Rectal smooth muscle tissue (tissue), 1 donor: ENCODE results near the gene HIRIP3.
A peak's percentile ranks its signal among the peaks of the same experiment; 100 is the strongest.
"Not testable (repeated sequence)": the region's sequence is repeated elsewhere in the genome, so short reads cannot be mapped to it uniquely, and the experiment has no call there.

Experiments used
- H3K27ac ChIP-seq: one replicate; pipeline ENCODE4 v1.7.0; 2013; ENCODE audit warnings: low read depth, low read length, inconsistent platforms
- H3K27me3 ChIP-seq: one replicate; pipeline ENCODE4 v1.7.0; 2013; ENCODE audit warnings: low read length; ENCODE audit not compliant: control insufficient read depth, insufficient read depth
- H3K36me3 ChIP-seq: one replicate; pipeline ENCODE4 v1.7.0; 2013; ENCODE audit warnings: low read length; ENCODE audit not compliant: control insufficient read depth, insufficient read depth
- H3K4me1 ChIP-seq: one replicate; pipeline ENCODE4 v1.7.0; 2013; ENCODE audit warnings: low read length; ENCODE audit not compliant: control insufficient read depth, insufficient read depth
- H3K4me3 ChIP-seq: one replicate; pipeline ENCODE4 v1.7.0; 2013; ENCODE audit warnings: low read length
- H3K9ac ChIP-seq: one replicate; pipeline ENCODE4 v1.7.0; 2013; ENCODE audit warnings: low read length

The HIRIP3 gene

DNA sequence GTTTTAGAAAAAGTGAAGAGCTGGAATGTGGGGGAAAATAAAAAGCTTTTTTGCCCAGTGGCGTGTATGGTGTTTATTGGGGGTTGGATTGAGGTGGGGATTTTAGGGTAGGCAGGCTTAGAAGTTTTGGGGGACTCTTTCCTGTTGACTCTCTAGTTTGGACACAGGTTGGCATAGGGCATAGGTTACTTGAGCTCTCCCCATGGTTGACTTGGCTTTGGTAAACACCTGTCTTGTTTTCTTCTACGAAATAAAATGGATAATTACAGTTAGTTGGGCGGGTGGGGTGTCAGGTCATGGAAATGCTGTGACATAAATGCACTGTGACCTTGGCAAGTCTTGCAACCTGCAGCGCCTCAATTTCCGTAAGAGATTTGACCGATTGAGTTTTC lies 22.4 kb downstream of the HIRIP3 start:
- Histone ChIP-seq H3K27me3 (no peaks in the 10 kb centered on the region), H3K4me1 (peaks cover 8% of the 10 kb centered on the region), H3K4me3 (peak overlapping the region; percentile 29), H3K27ac (no peak overlapping the region), H3K36me3 (peaks cover 13% of the 10 kb centered on the region), H3K9ac (no peak overlapping the region)

DNA sequence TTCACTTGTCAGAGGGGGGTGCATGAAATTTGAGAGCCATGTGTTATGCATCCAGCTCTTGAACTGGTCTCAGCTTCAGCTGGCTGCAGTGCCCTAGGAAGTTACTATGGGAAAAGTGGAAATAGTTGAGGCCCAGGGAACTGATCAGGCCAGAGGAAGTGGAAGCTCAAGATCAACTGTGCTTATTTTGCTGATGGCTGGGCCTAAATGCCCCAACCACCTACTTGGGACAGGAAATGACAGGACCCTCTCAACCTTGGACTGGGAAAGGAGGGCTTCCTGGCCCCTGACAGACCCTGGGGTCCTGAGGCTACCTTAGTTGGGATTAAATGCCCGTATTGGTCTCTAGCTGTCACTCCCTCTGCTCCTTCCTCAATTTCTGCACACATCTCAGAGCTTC lies 22.9 kb downstream of the HIRIP3 start:
- no peak overlapping the region for H3K9ac ChIP-seq
- H3K4me1 ChIP-seq, result peaks cover 8% of the 10 kb centered on the region
- no peaks in the 10 kb centered on the region for H3K27me3 ChIP-seq
- no peak overlapping the region for H3K4me3 ChIP-seq
- peaks cover 12% of the 10 kb centered on the region for H3K36me3 ChIP-seq
- H3K27ac ChIP-seq, result no peak overlapping the region

DNA sequence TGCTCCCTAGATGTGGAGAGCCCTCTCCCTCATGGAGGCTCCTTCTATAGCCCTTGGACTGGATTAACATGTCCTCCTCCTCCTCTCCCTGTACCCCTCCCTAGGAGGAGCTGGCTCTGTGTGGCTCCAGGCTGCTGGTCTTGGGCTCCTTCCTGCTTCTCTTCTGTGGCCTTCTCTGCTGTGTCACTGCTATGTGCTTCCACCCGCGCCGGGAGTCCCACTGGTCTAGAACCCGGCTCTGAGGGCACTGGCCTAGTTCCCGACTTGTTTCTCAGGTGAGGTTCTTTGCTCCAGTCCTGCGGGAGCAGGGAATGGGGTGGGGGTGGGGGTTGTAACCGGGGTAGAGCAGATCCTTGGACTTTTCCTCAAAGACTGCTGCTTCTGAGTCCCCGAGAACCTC lies 24.1 kb downstream of the HIRIP3 start:
- Histone ChIP-seq H3K27me3 (no peaks in the 10 kb centered on the region), H3K36me3 (peaks cover 12% of the 10 kb centered on the region), H3K27ac (no peak overlapping the region), H3K9ac (no peak overlapping the region), H3K4me1 (peaks cover 8% of the 10 kb centered on the region), H3K4me3 (no peak overlapping the region)

DNA sequence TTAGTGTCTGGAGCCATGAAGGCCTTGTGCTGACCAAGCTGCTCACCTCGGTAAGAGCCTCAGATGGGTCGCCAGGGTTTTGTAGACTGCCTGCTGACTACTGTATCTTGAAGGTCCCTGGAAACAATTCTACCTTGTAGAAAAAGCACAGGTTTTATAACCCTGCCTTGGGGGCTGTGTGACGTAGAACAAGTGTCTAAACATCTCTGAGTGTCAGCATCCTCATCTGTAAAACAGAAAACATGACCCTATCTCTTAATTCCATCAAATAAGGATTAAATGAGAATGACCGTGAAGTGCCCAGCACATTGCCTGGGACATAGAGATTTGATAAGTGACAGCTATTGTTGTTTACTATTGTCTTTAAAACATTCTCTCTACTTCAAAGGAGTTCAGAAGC lies 27.2 kb downstream of the HIRIP3 start:
- Histone ChIP-seq H3K4me1 (no peaks in the 10 kb centered on the region), H3K36me3 (peaks cover 12% of the 10 kb centered on the region), H3K9ac (no peak overlapping the region), H3K27me3 (no peaks in the 10 kb centered on the region), H3K27ac (no peak overlapping the region), H3K4me3 (no peak overlapping the region)

DNA sequence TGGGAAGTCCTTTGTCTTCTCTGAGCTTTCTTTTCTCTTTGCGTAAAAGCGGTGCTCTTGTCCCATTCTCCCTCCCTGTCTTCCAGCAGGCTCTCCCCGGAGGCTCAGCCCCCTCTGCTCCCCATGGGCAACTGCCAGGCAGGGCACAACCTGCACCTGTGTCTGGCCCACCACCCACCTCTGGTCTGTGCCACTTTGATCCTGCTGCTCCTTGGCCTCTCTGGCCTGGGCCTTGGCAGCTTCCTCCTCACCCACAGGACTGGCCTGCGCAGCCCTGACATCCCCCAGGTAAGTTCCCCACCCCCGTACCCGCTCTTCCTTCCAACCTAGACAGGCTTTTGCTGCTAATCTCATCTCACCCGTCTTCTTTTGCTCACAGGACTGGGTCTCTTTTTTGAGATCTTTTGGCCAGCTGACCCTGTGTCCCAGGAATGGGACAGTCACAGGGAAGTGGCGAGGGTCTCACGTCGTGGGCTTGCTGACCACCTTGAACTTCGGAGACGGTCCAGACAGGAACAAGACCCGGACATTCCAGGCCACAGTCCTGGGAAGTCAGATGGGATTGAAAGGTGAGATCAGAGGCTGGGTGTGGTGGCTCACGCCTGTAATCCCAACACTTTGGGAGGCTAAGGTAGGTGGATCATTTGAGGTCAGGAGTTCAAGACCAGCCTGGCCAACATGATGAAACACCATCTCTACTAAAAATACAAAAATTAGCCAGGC lies 32.2 kb downstream of the HIRIP3 start:
- peaks cover 4% of the 10 kb centered on the region for H3K36me3 ChIP-seq
- peak overlapping the region; percentile 73 for H3K4me3 ChIP-seq
- H3K9ac ChIP-seq, result no peak overlapping the region
- peaks cover 6% of the 10 kb centered on the region for H3K4me1 ChIP-seq
- H3K27me3 ChIP-seq, result no peaks in the 10 kb centered on the region
- peak overlapping the region; percentile 80 for H3K27ac ChIP-seq

DNA sequence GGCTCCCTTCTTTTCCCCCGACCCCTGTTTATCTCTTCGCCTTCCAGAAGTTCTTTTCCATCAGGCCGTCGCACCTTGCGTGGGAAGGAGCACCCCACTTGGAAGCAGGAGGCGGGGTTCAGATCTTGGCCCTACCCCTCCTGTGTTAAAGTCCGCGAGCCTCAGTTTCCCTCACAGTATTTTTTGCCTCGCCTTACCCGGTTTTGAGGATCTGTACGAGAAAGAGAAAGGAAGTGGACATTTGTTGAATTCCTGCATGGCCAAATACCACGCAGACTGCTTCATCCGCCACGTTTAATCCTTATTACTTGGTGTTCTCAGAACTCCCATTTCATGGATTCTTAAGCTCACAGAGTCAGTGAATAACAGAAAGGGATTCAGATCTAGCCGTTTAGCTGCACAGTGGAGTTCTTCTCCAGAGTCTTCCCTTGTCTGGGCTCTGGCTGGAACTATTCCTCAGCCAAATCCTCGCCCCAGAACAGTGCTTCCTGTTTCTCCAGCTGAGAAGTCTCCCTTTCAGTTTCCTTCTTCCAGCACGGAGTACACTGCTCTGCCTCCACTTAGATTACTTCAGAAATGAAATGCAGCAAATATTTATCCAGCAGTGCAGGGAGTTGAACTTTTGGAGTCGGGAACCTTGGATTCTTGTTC lies 32.9 kb downstream of the HIRIP3 start:
- Histone ChIP-seq H3K4me3 (peak overlapping the region; percentile 73), H3K4me1 (peaks cover 6% of the 10 kb centered on the region), H3K27me3 (no peaks in the 10 kb centered on the region), H3K36me3 (no peaks in the 10 kb centered on the region), H3K9ac (peak overlapping the region; percentile 58), H3K27ac (peak overlapping the region; percentile 80)

DNA sequence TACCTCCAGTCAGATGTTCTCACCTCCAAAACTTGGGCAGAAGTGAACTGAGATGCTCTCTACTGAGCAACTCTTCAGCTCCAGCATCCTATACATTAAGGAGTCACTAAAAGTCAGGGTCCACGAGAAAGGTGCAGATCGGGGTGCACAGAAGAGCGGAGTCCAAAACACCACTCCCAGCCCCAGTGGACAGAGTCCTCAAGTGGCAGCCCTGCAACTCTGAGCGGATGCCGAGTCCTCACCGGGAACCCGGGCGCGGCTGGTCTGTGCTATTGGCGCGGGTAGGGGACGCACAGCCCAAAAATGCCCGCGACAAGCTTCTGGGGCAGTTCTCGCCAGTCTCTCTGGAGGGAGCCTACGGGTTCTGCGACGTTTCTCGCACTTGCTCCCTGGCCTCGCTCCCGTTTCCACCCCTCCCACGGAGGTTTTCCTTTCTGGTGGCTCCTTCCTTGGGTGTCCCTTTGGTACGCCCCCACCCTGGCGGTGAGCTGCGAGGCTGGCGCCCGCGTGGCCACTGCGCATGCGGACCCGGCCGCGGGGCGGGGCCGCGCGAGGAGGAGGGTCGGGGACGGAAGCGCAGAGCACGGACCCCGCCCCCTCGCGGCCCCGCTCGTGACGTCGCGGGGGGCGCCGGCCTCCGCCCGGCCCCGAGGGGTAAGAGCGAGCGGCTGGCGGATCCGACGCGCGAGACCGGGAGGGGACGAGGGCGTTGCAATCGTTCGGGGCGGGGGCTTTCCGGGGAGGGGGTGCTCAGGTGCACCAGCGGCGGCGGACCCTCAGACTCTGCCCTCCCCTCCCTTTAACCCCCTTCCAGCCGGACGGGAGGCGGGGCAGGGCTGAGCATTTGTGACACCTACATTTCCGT lies 33.7 kb downstream of the HIRIP3 start, which contains the start of gene TMEM219:
TSS of gene TMEM219 (plus strand) at position 601 of the 865 bp plus-strand sequence. CDS start 1,065 bp downstream, outside the sequence.
- peaks cover 6% of the 10 kb centered on the region for H3K4me1 ChIP-seq
- no peaks in the 10 kb centered on the region for H3K36me3 ChIP-seq
- H3K27ac ChIP-seq, result peak within 1 kb of the TSS; percentile 80
- H3K4me3 ChIP-seq, result peak within 1 kb of the TSS; percentile 73
- H3K27me3 ChIP-seq, result no peaks in the 10 kb centered on the region
- H3K9ac ChIP-seq, result peak within 1 kb of the TSS; percentile 82

DNA sequence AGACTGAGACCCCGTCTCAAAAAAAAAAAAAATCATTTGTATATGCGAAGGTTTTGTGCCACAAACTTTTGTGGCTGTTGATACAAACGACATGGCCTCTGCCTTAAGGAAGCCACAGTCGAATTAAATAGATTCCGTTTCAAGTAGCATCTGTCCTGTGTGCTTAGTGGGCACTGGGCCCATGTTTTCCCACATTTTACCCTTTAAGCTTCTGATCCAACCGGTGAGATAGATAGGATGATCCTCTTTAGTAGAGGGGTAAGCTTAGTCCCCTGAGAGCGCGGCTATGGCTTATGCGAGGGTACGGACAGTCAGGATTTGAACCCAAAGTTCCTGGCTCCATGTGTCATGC lies 34.3 kb downstream of the HIRIP3 start:
- Histone ChIP-seq H3K27me3 (no peaks in the 10 kb centered on the region), H3K36me3 (no peaks in the 10 kb centered on the region), H3K27ac (peak overlapping the region; percentile 80), H3K9ac (peak overlapping the region; percentile 82), H3K4me3 (peak overlapping the region; percentile 73), H3K4me1 (peaks cover 6% of the 10 kb centered on the region)

DNA sequence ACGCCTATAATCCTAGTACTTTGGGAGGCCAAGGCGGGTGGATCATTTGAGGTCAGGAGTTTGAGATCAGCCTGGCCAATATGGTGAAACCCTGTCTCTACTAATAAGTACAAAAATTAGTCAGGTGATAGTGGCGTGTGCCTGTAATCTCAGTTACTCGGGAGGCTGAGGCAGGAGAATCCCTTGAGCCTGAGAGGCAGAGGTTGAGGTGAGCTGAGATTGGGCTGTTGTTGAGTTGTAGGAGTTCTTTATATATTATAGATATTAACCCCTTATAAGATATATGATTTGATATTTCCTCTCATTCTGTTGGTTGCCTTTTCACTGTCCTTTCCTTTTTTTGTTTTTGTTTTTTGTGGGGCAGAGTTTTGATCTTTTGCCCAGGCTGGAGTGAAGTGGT lies 35.6 kb downstream of the HIRIP3 start:
- H3K4me3 ChIP-seq, H3K27me3 ChIP-seq, H3K9ac ChIP-seq, H3K36me3 ChIP-seq, H3K27ac ChIP-seq, H3K4me1 ChIP-seq: not testable (repeated sequence)

DNA sequence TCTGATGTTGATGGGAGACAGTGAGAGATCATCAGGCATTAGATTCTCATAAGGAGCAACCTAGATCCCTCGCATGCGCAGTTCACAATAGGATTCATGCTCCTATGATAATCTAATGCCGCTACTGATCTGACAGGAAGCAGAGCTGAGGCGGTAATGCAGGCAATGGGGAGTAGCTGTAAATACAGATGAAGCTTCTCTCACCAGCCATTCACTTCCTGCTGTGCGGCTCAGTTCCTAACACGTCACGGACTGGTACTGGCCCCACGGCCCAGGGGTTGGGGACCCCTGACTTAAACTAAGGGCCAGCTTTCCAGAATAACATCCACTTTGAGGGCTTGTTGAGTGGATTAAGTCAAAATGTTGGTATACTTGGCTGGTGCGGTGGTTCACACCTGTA lies 36.1 kb downstream of the HIRIP3 start:
- Histone ChIP-seq H3K27ac (no peak overlapping the region), H3K9ac (no peak overlapping the region), H3K36me3 (no peaks in the 10 kb centered on the region), H3K4me3 (no peak overlapping the region), H3K27me3 (no peaks in the 10 kb centered on the region), H3K4me1 (peaks cover 6% of the 10 kb centered on the region)

DNA sequence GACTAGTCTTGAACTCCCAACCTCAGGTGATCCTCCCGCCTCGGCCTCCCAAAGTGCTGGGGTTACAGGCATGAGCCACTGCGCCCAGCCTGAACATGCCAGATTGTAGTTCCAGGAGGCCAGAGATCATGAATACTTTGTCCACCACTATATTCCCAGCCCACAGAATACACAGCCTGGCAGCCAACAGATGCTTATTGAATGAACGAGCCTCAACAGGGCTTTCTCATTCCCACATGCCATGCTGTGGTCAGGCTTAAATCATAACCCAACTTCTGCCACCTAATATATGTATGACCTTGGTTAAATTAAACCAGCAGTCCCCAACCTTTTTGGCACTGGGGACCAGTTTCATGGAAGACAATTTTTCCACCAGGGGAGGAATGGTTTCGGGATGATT lies 36.7 kb downstream of the HIRIP3 start:
- H3K9ac ChIP-seq, result no peak overlapping the region
- H3K36me3 ChIP-seq, result no peaks in the 10 kb centered on the region
- peaks cover 6% of the 10 kb centered on the region for H3K4me1 ChIP-seq
- no peaks in the 10 kb centered on the region for H3K27me3 ChIP-seq
- no peak overlapping the region for H3K27ac ChIP-seq
- H3K4me3 ChIP-seq, result no peak overlapping the region

DNA sequence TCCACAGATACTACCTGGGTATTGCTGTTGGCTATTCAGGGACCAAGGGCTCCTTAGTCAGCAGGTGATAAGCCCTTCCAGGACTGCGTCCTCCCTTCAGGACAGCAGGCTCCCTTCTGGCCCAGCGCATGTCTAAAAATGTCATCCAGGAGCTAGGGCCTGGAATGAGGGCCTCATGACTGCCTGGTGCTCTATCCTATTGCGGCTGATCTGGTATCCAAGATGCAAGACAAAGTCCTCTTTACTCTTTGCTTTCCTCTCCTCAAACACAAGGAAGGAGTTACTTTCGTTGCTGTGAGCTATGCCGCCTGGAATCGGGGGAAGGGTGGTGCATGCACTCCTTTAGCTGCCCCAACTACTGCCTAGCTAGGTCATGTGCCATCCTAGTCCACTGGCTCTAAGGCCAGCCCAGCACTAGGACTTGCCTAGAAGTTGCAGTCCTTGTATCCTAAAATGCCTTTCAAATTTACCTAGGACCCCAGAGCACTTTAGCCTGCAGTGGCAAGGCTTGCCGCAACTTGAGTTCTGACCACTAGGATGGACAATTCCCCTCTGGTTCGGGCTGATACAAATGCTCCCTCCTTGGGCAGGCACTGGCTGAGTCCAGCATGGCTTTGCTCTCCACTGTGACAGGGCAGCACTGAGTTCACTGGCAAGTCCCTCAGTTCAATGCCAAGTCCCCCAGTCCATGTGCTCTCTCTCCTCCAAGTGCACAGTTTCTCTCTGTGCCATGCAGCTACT lies 43.6 kb downstream of the HIRIP3 start:
- H3K9ac ChIP-seq, result no peak overlapping the region
- no peak overlapping the region for H3K27ac ChIP-seq
- H3K27me3 ChIP-seq, result no peaks in the 10 kb centered on the region
- H3K4me3 ChIP-seq, result no peak overlapping the region
- H3K36me3 ChIP-seq, result no peaks in the 10 kb centered on the region
- no peaks in the 10 kb centered on the region for H3K4me1 ChIP-seq
